G401.6 (cell line): Measurements from ENCODE around the gene PRDM12.

ENCODE experiments used
- FAIRE-seq: peaks from 2 replicates; lab custom pipeline; 2012; peaks lifted over from hg19 to GRCh38; lab: Jason Lieb, UNC

The PRDM12 gene

DNA sequence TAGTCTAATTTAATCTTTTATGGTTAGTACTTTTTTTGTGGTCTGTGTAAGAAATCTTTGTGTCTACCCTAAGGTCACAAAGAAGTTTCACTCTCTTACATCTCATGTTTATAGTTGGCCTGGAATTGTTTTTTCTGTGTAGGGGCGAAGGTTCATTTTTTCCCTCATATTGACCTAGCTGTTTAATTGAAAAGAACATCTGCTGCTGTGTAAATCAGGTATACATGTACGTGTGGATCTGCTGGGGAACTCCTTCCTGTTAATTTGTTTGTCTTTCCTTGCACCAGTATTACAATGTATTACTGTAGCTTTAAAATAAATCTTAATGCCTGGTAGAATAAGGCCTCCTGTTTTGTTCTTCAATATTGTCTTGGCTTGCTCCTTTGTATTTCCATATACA, 67.0 kb downstream of the PRDM12 start:
- no peak for FAIRE-seq

DNA sequence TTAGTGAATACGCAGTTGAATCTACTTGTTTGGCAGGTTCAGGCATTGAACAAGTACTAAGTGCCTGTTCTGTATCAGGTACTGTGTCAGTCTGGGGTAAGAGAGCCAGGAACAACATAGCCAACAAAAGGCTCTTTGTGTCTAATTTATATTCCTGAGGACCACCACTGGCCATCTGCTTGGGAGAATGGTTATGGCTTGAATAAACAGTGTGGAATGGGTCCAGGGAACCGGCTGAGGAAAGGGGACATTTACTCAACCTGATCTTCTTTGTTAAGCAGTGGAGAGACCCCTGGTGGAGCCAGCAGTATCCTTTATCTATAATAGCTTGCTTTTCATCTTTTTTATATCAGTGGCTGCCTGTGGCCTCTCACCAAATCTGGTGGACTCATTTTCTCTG, 67.7 kb downstream of the PRDM12 start:
- no peak for FAIRE-seq
